HepG2 (cell line): Measurements from ENCODE around the gene LBX1. TPM values are rescaled to one million over a fixed set of nuclear protein-coding genes. Genes with fewer than 3 reads are reported as not detected.
A peak's percentile ranks its signal among the peaks of the same experiment; 100 is the strongest.

Experiments used
- ATAC-seq: fragments of 200-7000 bp; cut with Tn5 transposase; 3 replicates; pipeline ENCODE4 v1.9.1; 2020; ENCODE audit warnings: mild to moderate bottlenecking, moderate library complexity
- BruUV-seq: library from RNA; stranded (reverse); fragments of 400-500 nt; replicated peaks from 2 replicates; lab custom pipeline; 2021; lab: Mats Ljungman, UMichigan
- CTCF ChIA-PET: fragments of 300-600 bp; formaldehyde crosslinking; extraction: SDS; loops from one replicate; lab custom pipeline; 2021; ENCODE audit warnings: low total read pairs, inconsistent platforms, low intra/inter-chr PET ratio; lab: Yijun Ruan, JAX
- POLR2A ChIA-PET: fragments of 350-600 bp; sonication (Branson Sonifier 250); formaldehyde crosslinking; loops from one replicate; lab custom pipeline; 2020; ENCODE audit warnings: antibody characterized with exemption, inconsistent platforms; lab: Yijun Ruan, JAX
- DNase-seq: peaks from one replicate; pipeline ENCODE4 v3.0.0-alpha.2; 2015; ENCODE audit warnings: low spot score
- FAIRE-seq: peaks from 3 replicates; lab custom pipeline; 2011; peaks lifted over from hg19 to GRCh38; lab: Jason Lieb, UNC
- H2AFZ ChIP-seq: one replicate; pipeline ENCODE4 v1.6.1; 2011; ENCODE audit warnings: low read length, inconsistent platforms
- H3K27ac ChIP-seq: fragments of 300-600 bp; 3 replicates; pipeline ENCODE4 v1.8.0; 2011; ENCODE audit warnings: mixed run types, mild to moderate bottlenecking, mixed read lengths, low read length, inconsistent platforms; ENCODE audit not compliant: insufficient read depth; ENCODE audit errors: extremely low read length
- H3K27me3 ChIP-seq, 2 experiments: fragments of 200-600 bp in 1 of 2; 2 replicates in 1 of 2; 3 replicates in 1 of 2; pipeline versions ENCODE4 v1.6.0 to v1.8.0; 2011; ENCODE audit warnings: low read length in 2 of 2, mild to moderate bottlenecking in 2 of 2, moderate library complexity in 2 of 2, inconsistent platforms in 1 of 2; ENCODE audit not compliant: insufficient read depth in 2 of 2, control insufficient read depth in 1 of 2
- H3K36me3 ChIP-seq, 2 experiments: fragments of 200-600 bp in 1 of 2; replicated peaks in 1 of 2; 2 replicates in 1 of 2; 3 replicates in 1 of 2; pipeline versions ENCODE4 v1.5.1 to v1.8.0; 2011; ENCODE audit warnings: low read length in 2 of 2, inconsistent platforms in 1 of 2; ENCODE audit not compliant: insufficient read depth in 2 of 2, control insufficient read depth in 1 of 2
- H3K4me1 ChIP-seq: 2 replicates; pipeline ENCODE4 v1.5.1; 2012; ENCODE audit warnings: low read length, inconsistent platforms; ENCODE audit not compliant: insufficient read depth
- H3K4me2 ChIP-seq: 2 replicates; pipeline ENCODE4 v1.6.0; 2011; ENCODE audit warnings: low read depth, low read length, inconsistent platforms
- H3K4me3 ChIP-seq, 3 experiments: fragments of 200-600 bp in 1 of 3; sonication (generic), shearing (Covaris generic) in 1 of 3; replicated peaks in 1 of 3; 2 replicates each; pipeline ENCODE4 v1.5.1; 2011 to 2016; ENCODE audit warnings: low read length in 3 of 3, inconsistent platforms in 2 of 3, low read depth in 2 of 3, mild to moderate bottlenecking in 2 of 3, control low read depth in 1 of 3, mixed read lengths in 1 of 3; ENCODE audit not compliant: insufficient read depth in 1 of 3
- H3K79me2 ChIP-seq: one replicate; pipeline ENCODE4 v1.6.1; 2011; ENCODE audit warnings: low read length, inconsistent platforms; ENCODE audit not compliant: insufficient read depth
- H3K9ac ChIP-seq: 2 replicates; pipeline ENCODE4 v1.6.0; 2011; ENCODE audit warnings: mild to moderate bottlenecking, low read depth, low read length, inconsistent platforms; ENCODE audit not compliant: insufficient read depth
- H3K9me3 ChIP-seq: 2 replicates; pipeline ENCODE4 v1.5.1; 2012; ENCODE audit warnings: mild to moderate bottlenecking, low read length
- H4K20me1 ChIP-seq: 2 replicates; pipeline ENCODE4 v1.6.0; 2011; ENCODE audit warnings: inconsistent platforms, mild to moderate bottlenecking, low read length, moderate library complexity; ENCODE audit not compliant: insufficient read depth
- KDM2A ChIP-seq: sonication (generic); formaldehyde crosslinking; IDR thresholded peaks from 2 replicates; pipeline ENCODE4 v1.4.0; 2020; ENCODE audit warnings: low read depth, missing genetic modification reagents, borderline replicate concordance
- MAZ ChIP-seq, 2 experiments: sonication (generic) in 1 of 2; formaldehyde crosslinking in 1 of 2; IDR thresholded peaks; 2 replicates each; pipeline versions ENCODE4 v1.5.0 to v1.6.1; 2012 to 2020; ENCODE audit warnings: low read depth in 2 of 2, mild to moderate bottlenecking in 2 of 2, borderline replicate concordance in 1 of 2, improper control_type of control experiment in 1 of 2, low read length in 1 of 2, missing genetic modification reagents in 1 of 2, moderate library complexity in 1 of 2
- MTF2 ChIP-seq: sonication (generic); formaldehyde crosslinking; IDR thresholded peaks from 2 replicates; pipeline ENCODE4 v1.5.0; 2020; ENCODE audit warnings: missing genetic modification reagents, borderline replicate concordance
- NR2F6 ChIP-seq, 2 experiments: IDR thresholded peaks; 2 replicates each; pipeline ENCODE4 v1.6.1; 2016; ENCODE audit warnings: antibody characterized with exemption in 1 of 2, mild to moderate bottlenecking in 1 of 2
- RAD21 ChIP-seq: fragments of 450-650 bp; formaldehyde crosslinking; IDR thresholded peaks from 2 replicates; pipeline ENCODE4 v1.5.0; 2020; ENCODE audit warnings: mild to moderate bottlenecking
- SALL1 ChIP-seq: sonication (generic); formaldehyde crosslinking; IDR thresholded peaks from 2 replicates; pipeline ENCODE4 v1.8.0; 2022; ENCODE audit warnings: mild to moderate bottlenecking, missing genetic modification reagents
- SP1 ChIP-seq, 2 experiments: fragments of 450-650 bp in 1 of 2; sonication (generic) in 1 of 2; formaldehyde crosslinking in 1 of 2; IDR thresholded peaks; 2 replicates each; pipeline versions ENCODE4 v1.4.0 to v1.6.1; 2016 to 2020; ENCODE audit warnings: missing genetic modification reagents in 1 of 2
- TAF15 ChIP-seq: fragments of 200-400 bp; formaldehyde crosslinking; IDR thresholded peaks from one replicate; pipeline ENCODE4 v1.6.1; 2018; ENCODE audit warnings: mild to moderate bottlenecking, low read depth, low read length; ENCODE audit not compliant: poor library complexity, severe bottlenecking
- TEAD3 ChIP-seq: optimal IDR thresholded peaks from 2 replicates; pipeline ENCODE3; 2016; ENCODE audit warnings: borderline replicate concordance
- THAP11 ChIP-seq: IDR thresholded peaks from 2 replicates; pipeline ENCODE4 v1.6.1; 2016; ENCODE audit warnings: missing biosample characterization, missing genetic modification reagents
- ZBTB38 ChIP-seq: sonication (generic); formaldehyde crosslinking; IDR thresholded peaks from 2 replicates; pipeline ENCODE4 v1.5.1; 2020; ENCODE audit warnings: mild to moderate bottlenecking, missing genetic modification reagents
- ZSCAN31 ChIP-seq: sonication (generic); formaldehyde crosslinking; IDR thresholded peaks from 2 replicates; pipeline ENCODE4 v1.5.0; 2020; ENCODE audit warnings: low read depth, mild to moderate bottlenecking, missing genetic modification reagents
- WGBS: methylation state at CpG from one replicate; pipeline ENCODE4 v1.1.6; 2017; ENCODE audit warnings: low lambda C conversion rate; 5-methylcytosine and 5-hydroxymethylcytosine counted together
- in situ Hi-C: cut with HindIII; loops from 2 replicates; pipeline ENCODE4 v1.10.0; 2017; ENCODE audit warnings: low pct_unique_long_range_greater_than_20kb; ENCODE audit not compliant: extremely low pct_ligation_motif_present
- intact Hi-C: fragments of 100-400 bp; cut with micrococcal nuclease; formaldehyde crosslinking; loops from one replicate; pipeline ENCODE4 v1.10.0; 2022; ENCODE audit not compliant: unreplicated experiment
- polyA plus RNA-seq, 8 experiments: library from polyadenylated mRNA; depleted of rRNA in 3 of 8; stranded (reverse) in 7 of 8; unstranded in 1 of 8; fragments of >200 nt; fragmentation: Illumina TruSeq in 4 of 8; extraction: Trizol in 4 of 8; gene quantifications; 2 replicates each; pipeline versions ENCODE4 v1.2.1 to v1.2.3, GENCODE V29; 2011 to 2016; ENCODE audit warnings: low read depth in 4 of 8, missing spikeins in 1 of 8, mixed read lengths in 1 of 8; ENCODE audit not compliant: insufficient read depth in 1 of 8
- total RNA-seq, 5 experiments: library from RNA; depleted of rRNA; stranded (reverse); fragments of >200 nt; fragmentation: Illumina TruSeq; extraction: Trizol; gene quantifications; 2 replicates each; pipeline ENCODE4 v1.2.3, GENCODE V29; 2016; ENCODE audit warnings: low read depth in 1 of 5
- TF ChIP-seq, protein P1 (sequence below): sonication (generic); formaldehyde crosslinking; IDR thresholded peaks from 2 replicates; pipeline ENCODE4 v1.5.0; 2020; ENCODE audit warnings: mild to moderate bottlenecking, missing genetic modification reagents, moderate library complexity
- TF ChIP-seq, protein P2 (sequence below): sonication (generic); formaldehyde crosslinking; IDR thresholded peaks from 2 replicates; pipeline ENCODE4 v1.5.1; 2020; ENCODE audit warnings: mild to moderate bottlenecking, missing genetic modification reagents, borderline replicate concordance

Gene LBX1
- total and polyA plus RNA-seq, 2 of the 13 experiments (the other 11 are each of a cell fraction or from before 2014, with no cell fraction given): not detected

DNA sequence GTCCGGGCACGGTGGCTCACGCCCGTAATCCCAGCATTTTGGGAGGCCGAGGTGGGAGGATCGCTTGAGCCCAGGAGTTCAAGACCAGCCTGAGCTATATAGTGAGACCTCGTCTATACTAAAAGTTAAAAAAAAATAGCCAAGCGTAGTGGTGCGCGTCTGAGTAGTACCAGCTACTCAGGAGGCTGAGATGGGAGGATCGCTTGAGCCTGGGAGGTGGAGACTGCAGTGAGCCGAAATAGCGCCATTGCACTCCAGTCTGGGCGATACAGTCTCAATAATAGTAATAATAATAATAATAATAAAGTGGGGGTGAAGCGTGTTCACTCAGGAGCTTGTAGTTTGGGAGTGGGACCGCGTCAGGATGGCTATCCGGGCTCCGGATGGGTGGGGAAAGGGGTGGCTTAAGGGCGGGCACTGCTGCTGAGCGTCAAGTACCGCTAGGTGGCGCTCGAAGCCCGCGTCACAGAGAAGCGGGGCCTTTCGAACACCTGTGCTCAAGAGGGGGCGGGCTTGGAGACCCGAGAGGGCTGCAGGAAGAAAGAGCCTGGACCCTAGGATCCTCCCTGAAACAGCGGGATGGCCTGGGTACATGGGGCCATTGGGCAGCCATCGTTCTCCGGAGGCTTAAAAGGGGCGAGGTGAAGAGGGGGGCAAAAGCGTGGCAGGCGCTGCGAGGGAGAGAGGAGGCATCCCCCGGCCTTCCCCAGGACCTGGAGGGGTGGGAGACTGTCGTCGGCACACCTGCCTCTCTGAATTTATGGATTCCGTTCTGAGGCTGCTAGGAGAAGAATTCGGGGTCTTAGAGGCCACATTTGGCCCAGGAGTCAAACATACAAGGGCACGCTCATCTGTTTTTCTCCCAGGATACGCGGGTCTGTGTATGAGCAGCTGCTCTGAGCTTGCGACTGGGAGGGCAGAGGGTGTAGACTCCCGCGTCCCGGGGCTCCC lies 14.5 kb downstream of the LBX1 start:
- Histone ChIP-seq H3K79me2 (no peaks in the 10 kb centered on the region), H3K9ac (no peak overlapping the region), H3K4me1 (peaks cover 36% of the 10 kb centered on the region), H3K36me3 (no peaks in the 10 kb centered on the region), H3K9me3 (no peaks in the 10 kb centered on the region), H2AFZ (no peak overlapping the region), H3K27me3 (peaks cover 15 to 77% of the 10 kb centered on the region in 2 experiments; a peak in 4 of 5 replicates), H4K20me1 (0 out of 2 replicates have a peak, but pooled peaks cover 3% of the 10 kb centered on the region), H3K4me3 (peak overlapping the region in 2 of 3 experiments; percentile 41 to 63; a peak in 1 of 6 replicates), H3K27ac (no peak overlapping the region), H3K4me2 (peak overlapping the region; percentile 75)
- CTCF ChIA-PET: interaction anchor here (0.7 to 2.9 kb wide), 5 partner anchors 24 to 253 kb away, joined by 3 to 23 read pairs (median 4); no protein-coding TSS in a partner anchor
- DNase-seq (peak; percentile 50), FAIRE-seq (no peak), ATAC-seq (peak; percentile 75)
- 18% methylated on average over 37 of the region's 49 CpGs for WGBS
- no TSS peak for BruUV-seq
- intact Hi-C loops (loop anchor here (2.0 to 5.0 kb wide), 3 partner anchors 228 to 566 kb away; no protein-coding TSS in a partner anchor), in situ Hi-C loops (loop anchor here (5.0 kb wide), 3 partner anchors 78 to 568 kb away; partner anchors contain the start of gene NPM3)
- POLR2A ChIA-PET: no interaction called here
- TF ChIP-seq THAP11 (CRISPR knock-in tag): 0 out of 2 replicates have a peak, but pooled peaks have one; percentile 22
- TF ChIP-seq MTF2 (CRISPR knock-in tag): 0 out of 2 replicates have a peak, but pooled peaks have one; percentile 24
- no peak for TF ChIP-seq NR2F6 (IDR thresholded peaks at IDR 0.05)
- TF ChIP-seq NR2F6 (CRISPR knock-in tag; IDR thresholded peaks at IDR 0.05): no peak
- TF ChIP-seq ZSCAN31 (CRISPR knock-in tag): no peak
- TF ChIP-seq KDM2A (CRISPR knock-in tag): 0 out of 2 replicates have a peak, but pooled peaks have one; percentile 51
- peak; percentile 10 for TF ChIP-seq TEAD3
- TF ChIP-seq TAF15: peak; percentile 29
- TF ChIP-seq, protein P1, sequence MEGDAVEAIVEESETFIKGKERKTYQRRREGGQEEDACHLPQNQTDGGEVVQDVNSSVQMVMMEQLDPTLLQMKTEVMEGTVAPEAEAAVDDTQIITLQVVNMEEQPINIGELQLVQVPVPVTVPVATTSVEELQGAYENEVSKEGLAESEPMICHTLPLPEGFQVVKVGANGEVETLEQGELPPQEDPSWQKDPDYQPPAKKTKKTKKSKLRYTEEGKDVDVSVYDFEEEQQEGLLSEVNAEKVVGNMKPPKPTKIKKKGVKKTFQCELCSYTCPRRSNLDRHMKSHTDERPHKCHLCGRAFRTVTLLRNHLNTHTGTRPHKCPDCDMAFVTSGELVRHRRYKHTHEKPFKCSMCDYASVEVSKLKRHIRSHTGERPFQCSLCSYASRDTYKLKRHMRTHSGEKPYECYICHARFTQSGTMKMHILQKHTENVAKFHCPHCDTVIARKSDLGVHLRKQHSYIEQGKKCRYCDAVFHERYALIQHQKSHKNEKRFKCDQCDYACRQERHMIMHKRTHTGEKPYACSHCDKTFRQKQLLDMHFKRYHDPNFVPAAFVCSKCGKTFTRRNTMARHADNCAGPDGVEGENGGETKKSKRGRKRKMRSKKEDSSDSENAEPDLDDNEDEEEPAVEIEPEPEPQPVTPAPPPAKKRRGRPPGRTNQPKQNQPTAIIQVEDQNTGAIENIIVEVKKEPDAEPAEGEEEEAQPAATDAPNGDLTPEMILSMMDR (CRISPR knock-in tag): peak; percentile 91
- TF ChIP-seq, protein P2, sequence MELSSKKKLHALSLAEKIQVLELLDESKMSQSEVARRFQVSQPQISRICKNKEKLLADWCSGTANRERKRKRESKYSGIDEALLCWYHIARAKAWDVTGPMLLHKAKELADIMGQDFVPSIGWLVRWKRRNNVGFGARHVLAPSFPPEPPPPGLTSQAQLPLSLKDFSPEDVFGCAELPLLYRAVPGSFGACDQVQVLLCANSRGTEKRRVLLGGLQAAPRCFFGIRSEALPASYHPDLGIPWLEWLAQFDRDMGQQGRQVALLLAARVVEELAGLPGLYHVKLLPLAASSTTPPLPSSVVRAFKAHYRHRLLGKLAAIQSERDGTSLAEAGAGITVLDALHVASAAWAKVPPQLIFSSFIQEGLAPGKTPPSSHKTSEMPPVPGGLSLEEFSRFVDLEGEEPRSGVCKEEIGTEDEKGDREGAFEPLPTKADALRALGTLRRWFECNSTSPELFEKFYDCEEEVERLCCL (CRISPR knock-in tag): no peak
- TF ChIP-seq SP1 (IDR thresholded peaks at IDR 0.05): no peak
- no peak for TF ChIP-seq SP1 (CRISPR knock-in tag; IDR thresholded peaks at IDR 0.05)
- TF ChIP-seq ZBTB38 (CRISPR knock-in tag): 0 out of 2 replicates have a peak, but pooled peaks have one; percentile 20
- TF ChIP-seq MAZ (IDR thresholded peaks at IDR 0.05; ENCODE audit: borderline replicate concordance, low read depth, low read length): no peak
- no peak for TF ChIP-seq MAZ (CRISPR knock-in tag; IDR thresholded peaks at IDR 0.05; ENCODE audit: low read depth)
- TF ChIP-seq RAD21: peak; percentile 56
- TF ChIP-seq SALL1 (CRISPR knock-in tag): peak; percentile 36; the same call in 1 of the 2 replicates
